Trophoblast cell (in vitro differentiated cells and primary cell): Measurements from ENCODE around the gene APCDD1.

Source experiments
- DNase-seq, 2 donors: peaks; one replicate each; pipeline ENCODE4 v3.0.0-alpha.2; 2016
- H2AFZ ChIP-seq: 2 replicates; pipeline ENCODE4 v1.6.1; 2013; ENCODE audit warnings: low read length, moderate library complexity, mild to moderate bottlenecking; ENCODE audit not compliant: insufficient read depth, poor library complexity
- H2AK5ac ChIP-seq: 2 replicates; pipeline ENCODE4 v1.6.1; 2013; ENCODE audit warnings: mild to moderate bottlenecking, low read length
- H2BK120ac ChIP-seq: 2 replicates; pipeline ENCODE4 v1.6.1; 2013; ENCODE audit warnings: low read length, mild to moderate bottlenecking, moderate library complexity; ENCODE audit not compliant: insufficient read depth, poor library complexity
- H2BK12ac ChIP-seq: 2 replicates; pipeline ENCODE4 v1.6.1; 2013; ENCODE audit warnings: mild to moderate bottlenecking, low read length, moderate library complexity
- H2BK5ac ChIP-seq: 2 replicates; pipeline ENCODE4 v1.6.1; 2013; ENCODE audit warnings: low read length, low read depth, moderate library complexity, mild to moderate bottlenecking; ENCODE audit not compliant: poor library complexity
- H3K14ac ChIP-seq: 2 replicates; pipeline ENCODE4 v1.6.1; 2013; ENCODE audit warnings: mild to moderate bottlenecking, low read length
- H3K18ac ChIP-seq: 2 replicates; pipeline ENCODE4 v1.6.1; 2013; ENCODE audit warnings: mild to moderate bottlenecking, low read length
- H3K23ac ChIP-seq: 2 replicates; pipeline ENCODE4 v1.6.1; 2013; ENCODE audit warnings: low read length
- H3K27ac ChIP-seq: 2 replicates; pipeline ENCODE4 v1.5.1; 2013; ENCODE audit warnings: low read depth, mild to moderate bottlenecking, inconsistent platforms, low read length, moderate library complexity
- H3K27me3 ChIP-seq: 2 replicates; pipeline ENCODE4 v1.6.1; 2013; ENCODE audit warnings: inconsistent platforms, mild to moderate bottlenecking, low read length, moderate library complexity; ENCODE audit not compliant: insufficient read depth
- H3K36me3 ChIP-seq, 2 experiments: 1 replicate in 1 of 2; 2 replicates in 1 of 2; pipeline ENCODE4 v1.6.1; 2013; ENCODE audit warnings: low read length in 2 of 2, mild to moderate bottlenecking in 2 of 2, moderate library complexity in 1 of 2; ENCODE audit not compliant: insufficient read depth in 2 of 2, control insufficient read depth in 1 of 2
- H3K4ac ChIP-seq: 2 replicates; pipeline ENCODE4 v1.6.1; 2013; ENCODE audit warnings: low read depth, mild to moderate bottlenecking, low read length, moderate library complexity
- H3K4me1 ChIP-seq, 2 experiments: 1 replicate in 1 of 2; 2 replicates in 1 of 2; pipeline ENCODE4 v1.6.1; 2013; ENCODE audit warnings: low read length in 2 of 2, mild to moderate bottlenecking in 2 of 2, moderate library complexity in 1 of 2; ENCODE audit not compliant: insufficient read depth in 2 of 2, control insufficient read depth in 1 of 2
- H3K4me2 ChIP-seq: 2 replicates; pipeline ENCODE4 v1.6.1; 2013; ENCODE audit warnings: inconsistent platforms, mild to moderate bottlenecking, low read length, moderate library complexity
- H3K4me3 ChIP-seq: 2 replicates; pipeline ENCODE4 v1.5.1; 2013; ENCODE audit warnings: mild to moderate bottlenecking, low read depth, low read length, inconsistent platforms
- H3K79me1 ChIP-seq: one replicate; pipeline ENCODE4 v1.6.1; 2013; ENCODE audit warnings: low read length
- H3K79me2 ChIP-seq: 2 replicates; pipeline ENCODE4 v1.6.1; 2013; ENCODE audit warnings: low read length, mild to moderate bottlenecking; ENCODE audit not compliant: control insufficient read depth, insufficient read depth, poor library complexity
- H3K9ac ChIP-seq: 2 replicates; pipeline ENCODE4 v1.6.1; 2013; ENCODE audit warnings: mild to moderate bottlenecking, low read length
- H3K9me3 ChIP-seq: 2 replicates; pipeline ENCODE4 v1.6.1; 2013; ENCODE audit warnings: low read depth, mild to moderate bottlenecking, control low read depth, inconsistent platforms, low read length; ENCODE audit not compliant: insufficient read depth
- H4K12ac ChIP-seq: 2 replicates; pipeline ENCODE4 v1.6.1; 2013; ENCODE audit warnings: low read depth, mild to moderate bottlenecking, low read length, moderate library complexity
- H4K8ac ChIP-seq: 2 replicates; pipeline ENCODE4 v1.6.1; 2013; ENCODE audit warnings: low read depth, mild to moderate bottlenecking, low read length, moderate library complexity
- H4K91ac ChIP-seq: one replicate; pipeline ENCODE4 v1.6.1; 2013; ENCODE audit warnings: low read depth, mild to moderate bottlenecking, low read length, moderate library complexity
- whole genome bisulfite sequencing: extraction: QIAGEN DNeasy Blood & Tissue Kit; methylation state at CpG from one replicate; pipeline ENCODE4 v1.1.7; 2013; ENCODE audit warnings: missing lambda C conversion rate; ENCODE audit not compliant: insufficient read length, insufficient coverage; ENCODE audit errors: extremely low coverage; 5-methylcytosine and 5-hydroxymethylcytosine counted together

Gene APCDD1

GRCh38 chr18:10497206-10497749 is 42.8 kb downstream of the APCDD1 start:
- Histone ChIP-seq H3K4me3 (no peak overlapping the region), H4K12ac (no peak overlapping the region), H3K23ac (no peak overlapping the region), H3K14ac (no peak overlapping the region), H3K27ac (no peak overlapping the region), H2BK12ac (no peak overlapping the region), H3K79me2 (no peaks in the 10 kb centered on the region), H2AK5ac (no peak overlapping the region), H2AFZ (no peak overlapping the region), H4K8ac (no peak overlapping the region), H3K36me3 (no peaks in the 10 kb centered on the region), H3K18ac (no peak overlapping the region), H3K4me1 (no peaks in the 10 kb centered on the region), H3K9ac (no peak overlapping the region), H2BK5ac (no peak overlapping the region), H3K4me2 (no peak overlapping the region), H3K9me3 (no peaks in the 10 kb centered on the region), H2BK120ac (no peak overlapping the region), H3K79me1 (no peaks in the 10 kb centered on the region), H3K4ac (no peak overlapping the region), H4K91ac (no peak overlapping the region), H3K27me3 (no peaks in the 10 kb centered on the region)
- no peak for DNase-seq

- H2BK120ac ChIP-seq, result no peak overlapping the region
- no peak overlapping the region for H4K12ac ChIP-seq
- no peaks in the 10 kb centered on the region for H3K36me3 ChIP-seq
- H3K27me3 ChIP-seq, result no peaks in the 10 kb centered on the region
- H3K18ac ChIP-seq, result no peak overlapping the region
- H3K14ac ChIP-seq, result no peak overlapping the region
- DNase-seq, result peak in 1 of 2 donors; percentile 31
- no peak overlapping the region for H3K4me3 ChIP-seq
- H2BK12ac ChIP-seq, result no peak overlapping the region
- H3K4me2 ChIP-seq, result no peak overlapping the region
- no peak overlapping the region for H2BK5ac ChIP-seq
- no peak overlapping the region for H2AFZ ChIP-seq
- H3K27ac ChIP-seq, result no peak overlapping the region
- H3K79me2 ChIP-seq, result no peaks in the 10 kb centered on the region
- no peak overlapping the region for H3K9ac ChIP-seq
- H3K9me3 ChIP-seq, result no peaks in the 10 kb centered on the region
- H4K8ac ChIP-seq, result no peak overlapping the region
- no peak overlapping the region for H3K4ac ChIP-seq
- H3K23ac ChIP-seq, result no peak overlapping the region
- no CpG with 5 or more reads among the region's 6 CpGs for whole genome bisulfite sequencing
- no peaks in the 10 kb centered on the region for H3K79me1 ChIP-seq
- no peak overlapping the region for H4K91ac ChIP-seq
- H2AK5ac ChIP-seq, result no peak overlapping the region
- H3K4me1 ChIP-seq, result no peaks in the 10 kb centered on the region
These were observed 44.8 kb downstream of the APCDD1 start for GRCh38 chr18:10499230-10499629.

GRCh38 chr18:10500038-10500437 is 45.6 kb downstream of the APCDD1 start:
- Histone ChIP-seq H2AK5ac (no peak overlapping the region), H2BK120ac (no peak overlapping the region), H3K4me3 (no peak overlapping the region), H3K79me1 (no peaks in the 10 kb centered on the region), H3K14ac (no peak overlapping the region), H3K27ac (no peak overlapping the region), H2BK5ac (no peak overlapping the region), H3K18ac (no peak overlapping the region), H3K4me2 (no peak overlapping the region), H2BK12ac (no peak overlapping the region), H4K12ac (no peak overlapping the region), H2AFZ (no peak overlapping the region), H4K91ac (no peak overlapping the region), H3K9ac (no peak overlapping the region), H3K23ac (no peak overlapping the region), H3K79me2 (no peaks in the 10 kb centered on the region), H3K27me3 (no peaks in the 10 kb centered on the region), H3K4me1 (no peaks in the 10 kb centered on the region), H3K4ac (no peak overlapping the region), H3K9me3 (no peaks in the 10 kb centered on the region), H3K36me3 (no peaks in the 10 kb centered on the region), H4K8ac (no peak overlapping the region)
- DNase-seq, result no peak
- WGBS, result no CpG with 5 or more reads among the region's 2 CpGs

GRCh38 chr18:10504723-10505122 is 50.3 kb downstream of the APCDD1 start:
- Histone ChIP-seq H3K14ac (no peak overlapping the region), H4K91ac (no peak overlapping the region), H4K8ac (no peak overlapping the region), H3K23ac (no peak overlapping the region), H3K4me3 (no peak overlapping the region), H3K27me3 (no peaks in the 10 kb centered on the region), H3K79me2 (no peaks in the 10 kb centered on the region), H3K4ac (no peak overlapping the region), H3K9ac (no peak overlapping the region), H2BK5ac (no peak overlapping the region), H2AK5ac (no peak overlapping the region), H3K36me3 (no peaks in the 10 kb centered on the region), H3K9me3 (peaks cover 7% of the 10 kb centered on the region), H3K18ac (no peak overlapping the region), H3K4me1 (no peaks in the 10 kb centered on the region), H4K12ac (no peak overlapping the region), H2BK12ac (no peak overlapping the region), H3K79me1 (no peaks in the 10 kb centered on the region), H2AFZ (no peak overlapping the region), H2BK120ac (no peak overlapping the region), H3K4me2 (no peak overlapping the region), H3K27ac (no peak overlapping the region)
- WGBS, result no CpG with 5 or more reads among the region's 1 CpG
- DNase-seq, result no peak
